Urothelium cell line (cell line): ENCODE measurements around the gene NRXN2.

ENCODE experiments used
- DNase-seq: peaks from one replicate; pipeline ENCODE4 v3.0.0; 2011; ENCODE audit warnings: low spot score, mixed read lengths
- FAIRE-seq: peaks from 2 replicates; lab custom pipeline; 2011; peaks lifted over from hg19 to GRCh38; lab: Jason Lieb, UNC

NRXN2 gene

GRCh38 chr11:64722141-64723065 is 594 bp downstream of the NRXN2 start:
- DNase-seq (no peak), FAIRE-seq (no peak)

- FAIRE-seq (no peak), DNase-seq (no peak)
These were observed 1.7 kb downstream of the NRXN2 start for GRCh38 chr11:64721359-64721699.

DNA sequence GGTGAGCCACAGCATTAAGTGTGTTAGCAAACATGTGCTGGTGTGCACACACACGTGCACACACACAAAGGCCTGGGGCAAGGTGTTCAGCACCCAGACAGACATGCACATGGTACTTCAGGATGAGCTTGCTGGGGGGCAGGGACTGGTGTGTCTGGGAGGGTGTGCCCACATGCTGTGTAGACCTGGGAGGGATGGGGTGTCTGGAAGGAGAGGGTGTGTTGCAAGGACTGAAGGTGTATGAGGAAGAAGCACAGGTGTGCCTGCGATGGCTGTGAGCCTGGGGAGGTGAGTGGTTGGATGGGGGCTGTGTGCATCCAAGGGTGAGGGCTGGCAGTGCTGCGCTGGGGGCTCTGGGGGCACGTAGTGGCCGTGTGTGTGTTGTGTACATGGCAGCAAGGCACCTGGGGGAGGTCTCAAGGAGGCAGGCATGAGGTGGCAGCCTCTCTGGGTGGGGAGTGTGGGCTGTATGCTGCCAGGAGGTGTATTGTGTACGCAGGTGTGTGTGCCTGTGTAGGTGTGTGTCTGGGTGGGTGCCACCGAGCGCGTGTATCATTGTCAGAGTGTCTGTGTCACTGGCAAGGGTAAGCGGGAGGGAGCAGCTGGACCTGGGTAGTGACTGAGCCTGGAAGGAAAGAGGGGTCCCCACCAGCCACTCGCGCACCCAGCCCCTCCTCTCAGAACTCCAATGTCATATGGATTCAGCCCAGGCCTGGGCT is 2.2 kb downstream of the NRXN2 start:
- DNase-seq (no peak), FAIRE-seq (no peak)

- FAIRE-seq (peak; percentile 9), DNase-seq (no peak)
These were observed 2.8 kb downstream of the NRXN2 start for GRCh38 chr11:64720167-64720566.

DNA sequence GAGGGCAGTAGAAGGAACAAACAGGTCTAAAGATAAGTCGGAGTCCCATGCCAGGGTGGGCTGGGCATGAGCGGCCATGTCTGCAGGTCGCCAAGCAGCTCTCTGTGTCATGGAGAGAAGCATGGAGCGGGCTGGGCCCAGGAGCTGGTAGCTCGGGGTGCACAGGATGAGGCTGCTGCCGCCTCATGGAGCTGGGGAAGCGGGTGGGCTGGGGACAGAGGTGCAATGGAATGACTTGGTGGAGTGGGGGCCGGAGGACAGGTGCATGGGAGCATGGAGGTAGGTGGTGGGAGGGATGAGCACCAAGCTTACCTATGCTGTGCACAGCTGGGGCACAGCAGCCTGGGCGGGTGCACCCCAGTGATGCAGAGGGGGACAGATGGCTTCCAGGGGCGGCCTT is 3.6 kb downstream of the NRXN2 start:
- DNase-seq: no peak
- FAIRE-seq: peak; percentile 9

- no peak for FAIRE-seq
- no peak for DNase-seq
These were observed 4.2 kb downstream of the NRXN2 start for GRCh38 chr11:64718780-64719124.

DNA sequence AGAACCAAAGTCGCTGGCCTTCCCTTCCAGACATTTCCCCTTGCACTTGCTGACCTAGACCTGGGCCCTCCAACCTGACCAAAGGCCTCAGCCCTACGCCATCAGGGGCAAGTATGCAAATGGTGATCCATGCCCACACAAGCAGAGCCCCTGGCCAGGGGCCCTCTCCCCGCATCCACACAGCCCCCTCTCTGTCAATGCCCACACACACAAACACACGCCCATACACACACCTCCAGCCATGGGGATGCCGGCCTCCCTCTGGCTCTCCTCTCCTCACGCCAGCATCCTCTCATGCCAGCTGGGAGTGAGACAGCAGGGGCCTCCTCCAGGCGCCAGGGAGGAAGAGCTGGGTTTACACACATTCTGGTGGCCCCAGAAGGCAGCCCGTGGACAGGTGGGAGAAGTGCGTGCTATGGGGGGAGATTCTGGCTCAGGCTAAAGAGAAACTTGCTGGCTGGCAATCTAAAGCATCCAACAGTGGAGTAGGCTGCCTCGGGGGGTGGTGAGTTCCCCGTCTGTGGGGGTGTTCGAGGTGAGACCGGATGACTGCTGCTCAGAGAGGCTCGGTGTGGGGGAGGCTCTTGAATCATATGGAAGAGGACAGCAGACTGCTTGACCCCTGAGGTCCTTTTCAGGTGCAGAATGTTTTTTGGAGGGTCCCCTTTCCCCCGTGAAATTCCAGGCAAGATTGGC is 4.8 kb downstream of the NRXN2 start:
- DNase-seq (no peak), FAIRE-seq (no peak)

DNA sequence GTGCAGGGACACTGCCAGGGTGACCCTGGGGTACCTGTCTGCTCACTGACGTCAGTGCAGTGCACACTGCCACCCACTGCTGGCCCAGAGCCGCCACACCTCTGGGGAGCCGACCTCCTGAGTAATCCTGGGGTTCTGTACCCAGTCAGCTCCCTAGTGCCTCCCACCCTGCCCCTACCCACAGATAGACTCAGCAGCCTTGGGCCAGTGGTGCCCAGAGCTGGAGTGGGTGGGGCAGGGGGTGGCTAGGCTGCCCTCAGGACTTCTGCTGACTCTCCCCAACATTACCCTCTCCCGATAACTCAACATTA is 5.8 kb downstream of the NRXN2 start:
- FAIRE-seq (no peak), DNase-seq (no peak)

DNA sequence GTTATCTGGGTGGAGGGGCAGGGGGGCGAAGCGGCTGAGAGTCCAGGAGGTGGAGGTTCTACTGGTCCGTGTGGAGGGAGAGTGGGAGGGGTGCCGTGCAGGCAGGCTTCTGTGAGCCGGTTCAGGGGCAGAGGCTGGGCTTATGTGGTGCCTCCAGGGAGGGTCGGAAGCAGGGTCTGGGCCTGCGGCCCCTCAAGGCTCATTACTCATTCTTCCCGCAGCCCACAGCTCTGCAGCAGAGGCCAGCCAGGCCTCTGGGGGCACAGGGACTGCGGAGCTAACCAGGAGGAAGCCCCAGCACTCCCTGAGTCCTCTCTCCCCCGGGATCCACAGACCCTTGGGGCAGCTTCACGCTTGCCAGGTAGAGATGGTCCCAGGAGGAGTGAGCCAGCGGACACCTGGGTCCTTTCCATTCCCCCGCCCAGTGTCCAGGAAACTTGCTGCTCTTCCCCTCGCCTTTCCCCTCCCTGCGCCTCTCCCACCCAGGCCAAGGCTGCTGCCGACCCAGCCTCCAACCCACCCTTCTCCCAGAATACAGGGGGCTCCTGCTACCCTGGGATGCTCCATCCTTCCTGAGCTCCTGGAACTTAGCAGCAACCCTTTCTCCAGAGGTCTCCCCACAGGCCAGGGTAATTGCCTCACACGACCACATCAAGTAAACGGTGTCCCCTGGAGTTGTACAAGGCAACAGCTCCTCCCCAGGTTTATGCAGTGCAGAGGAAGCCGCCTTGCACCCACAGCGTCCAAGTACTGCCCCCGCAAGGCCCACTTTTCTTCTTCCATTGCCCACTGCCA is 6.3 kb downstream of the NRXN2 start:
- no peak for DNase-seq
- FAIRE-seq: no peak

- DNase-seq (no peak), FAIRE-seq (no peak)
These were observed 7.1 kb downstream of the NRXN2 start for GRCh38 chr11:64715756-64716472.

DNA sequence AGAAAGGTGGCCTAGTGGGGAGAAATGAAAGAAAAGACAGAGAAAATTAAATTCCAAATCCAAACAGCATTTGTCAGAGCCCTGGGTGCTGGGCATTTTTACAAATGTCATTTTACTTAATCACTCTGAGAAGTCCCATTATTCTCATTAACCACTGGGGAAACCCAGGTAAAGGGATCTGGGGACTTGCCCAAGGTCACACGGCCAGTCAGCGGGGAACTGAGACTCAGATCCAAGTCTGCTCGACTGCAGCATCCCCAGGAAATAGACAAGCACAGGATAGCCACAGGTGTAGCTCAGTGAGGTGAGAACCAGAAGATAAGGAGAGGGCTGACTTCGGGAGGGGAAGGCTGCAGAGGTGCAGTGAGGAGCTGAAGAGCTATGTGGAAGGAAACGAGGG is 7.9 kb downstream of the NRXN2 start:
- no peak for DNase-seq
- FAIRE-seq: no peak

GRCh38 chr11:64714666-64715065 is 8.3 kb downstream of the NRXN2 start:
- DNase-seq: no peak
- FAIRE-seq: no peak

DNA sequence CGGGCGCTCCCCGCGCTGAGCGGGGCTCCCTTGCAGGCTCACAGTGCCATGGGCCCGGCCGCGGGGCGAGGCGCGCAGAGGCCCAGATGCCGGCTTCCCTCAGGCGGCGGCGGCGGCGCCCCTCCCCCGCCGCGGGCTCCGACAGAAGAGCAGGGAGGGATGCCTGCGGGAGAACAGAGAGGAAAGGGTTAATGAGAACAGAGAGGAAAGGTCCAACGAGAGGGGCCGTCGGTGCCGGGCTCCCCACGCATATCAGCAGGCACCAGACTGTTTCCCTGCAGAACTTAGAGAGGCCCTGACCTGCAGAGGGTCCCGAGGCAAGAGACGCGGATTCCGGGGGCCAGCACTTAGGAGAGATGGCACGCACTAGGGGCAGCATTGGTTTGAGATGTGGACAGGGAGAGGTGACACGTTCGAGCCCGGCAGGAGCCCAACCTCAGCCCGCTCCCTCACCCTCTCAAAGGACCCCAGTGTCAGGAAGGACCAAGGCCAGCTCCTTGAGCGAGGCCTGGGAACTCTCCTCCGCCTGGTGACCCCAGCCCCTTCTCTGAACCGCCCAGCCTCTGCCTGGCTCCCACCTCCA is 9.1 kb downstream of the NRXN2 start:
- DNase-seq: no peak
- FAIRE-seq: no peak

GRCh38 chr11:64713016-64713707 is 9.8 kb downstream of the NRXN2 start:
- FAIRE-seq (no peak), DNase-seq (no peak)

DNA sequence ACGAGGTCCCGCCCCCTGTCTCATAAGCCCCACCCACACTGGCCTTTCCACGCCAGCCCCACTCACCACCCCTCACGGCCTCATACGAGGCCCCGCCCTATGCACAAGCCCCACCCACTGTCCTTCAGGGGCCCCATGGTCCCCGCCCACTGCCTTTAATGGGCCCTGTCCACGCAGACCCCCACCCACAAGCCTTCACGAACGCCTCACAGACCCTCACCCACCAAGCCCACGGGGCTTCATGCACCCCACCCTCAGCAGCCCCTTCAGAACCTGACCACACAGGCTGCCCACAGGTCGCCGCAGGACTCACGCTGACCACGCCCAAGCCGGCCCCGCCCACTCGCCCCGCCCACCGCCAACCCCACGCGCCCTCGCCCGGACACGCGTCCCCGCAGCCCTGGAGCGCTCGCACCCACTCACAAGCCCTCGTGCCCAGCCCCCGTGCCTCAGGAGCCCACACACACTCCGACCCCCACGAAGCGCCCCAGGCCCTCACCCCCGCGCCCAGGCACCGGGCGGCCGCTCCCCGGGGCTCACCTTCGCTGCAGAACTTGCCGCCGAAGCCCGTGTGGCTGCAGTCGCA is 10.5 kb downstream of the NRXN2 start:
- DNase-seq: no peak
- FAIRE-seq: no peak

- no peak for FAIRE-seq
- no peak for DNase-seq
These were observed 11.0 kb downstream of the NRXN2 start for GRCh38 chr11:64711956-64712362.

- FAIRE-seq: no peak
- no peak for DNase-seq
These were observed 11.7 kb downstream of the NRXN2 start for GRCh38 chr11:64711138-64711955.

- FAIRE-seq: peak; percentile 9
- DNase-seq: no peak
These were observed 12.4 kb downstream of the NRXN2 start for GRCh38 chr11:64710418-64711137.
